HG02973 (cell line): Measurements from ENCODE around the gene ZNF638.
"Not testable (repeated sequence)": the region's sequence is repeated elsewhere in the genome, so short reads cannot be mapped to it uniquely, and the experiment has no call there.

Source experiments
- ATAC-seq: cut with Tn5 transposase; IDR thresholded peaks from one replicate; pipeline ENCODE4 v1.9.1; 2021; ENCODE audit warnings: moderate library complexity; ENCODE audit not compliant: unreplicated experiment

Gene ZNF638

GRCh38 chr2:71395471-71395870, 63.9 kb downstream of the ZNF638 start:
- ATAC-seq = no peak

GRCh38 chr2:71402427-71402826, 70.8 kb downstream of the ZNF638 start:
- ATAC-seq = no peak

- ATAC-seq = no peak
Observed at GRCh38 chr2:71409611-71410010, 78.0 kb downstream of the ZNF638 start.

GRCh38 chr2:71410696-71411095, 79.1 kb downstream of the ZNF638 start:
- ATAC-seq = no peak

- ATAC-seq = not testable (repeated sequence)
Observed at GRCh38 chr2:71416866-71417265, 85.3 kb downstream of the ZNF638 start.

GRCh38 chr2:71417300-71418202, 86.0 kb downstream of the ZNF638 start:
- no peak for ATAC-seq

- no peak for ATAC-seq
Observed at GRCh38 chr2:71419145-71419544, 87.6 kb downstream of the ZNF638 start.

GRCh38 chr2:71419976-71420375, 88.4 kb downstream of the ZNF638 start:
- ATAC-seq = no peak

- no peak for ATAC-seq
Observed at GRCh38 chr2:71422786-71423185, 91.2 kb downstream of the ZNF638 start.

GRCh38 chr2:71423817-71424420, 92.3 kb downstream of the ZNF638 start:
- no peak for ATAC-seq

GRCh38 chr2:71426721-71427120, 95.1 kb downstream of the ZNF638 start:
- no peak for ATAC-seq

- ATAC-seq = no peak
Observed at GRCh38 chr2:71428472-71429383, 97.1 kb downstream of the ZNF638 start.

- not testable (repeated sequence) for ATAC-seq
Observed at GRCh38 chr2:71445142-71445541, 113.6 kb downstream of the ZNF638 start.

GRCh38 chr2:71446505-71446904, 114.9 kb downstream of the ZNF638 start:
- ATAC-seq = no peak

GRCh38 chr2:71449343-71449742, 117.8 kb downstream of the ZNF638 start:
- ATAC-seq = no peak

- no peak for ATAC-seq
Observed at GRCh38 chr2:71451705-71452104, 120.1 kb downstream of the ZNF638 start.

- ATAC-seq = no peak
Observed at GRCh38 chr2:71452565-71452964, 121.0 kb downstream of the ZNF638 start.

- no peak for ATAC-seq
Observed at GRCh38 chr2:71453404-71454220, 122.0 kb downstream of the ZNF638 start, which contains the start of gene DYSF. Gene DYSF (plus strand): TSS chr2:71453561.

- no peak for ATAC-seq
Observed at GRCh38 chr2:71454221-71455010, 122.8 kb downstream of the ZNF638 start.
